Inflammatory macrophage treated with lipopolysaccharide for 1 hour (primary cell): ENCODE measurements around the gene SGMS1.

ENCODE experiments used
- DNase-seq, 2 donors: peaks; one replicate each; pipeline ENCODE4 v3.0.0-alpha.2; 2020 to 2022

Gene SGMS1

GRCh38 chr10:50531388-50532077 lies 92.2 kb downstream of the SGMS1 start:
- DNase-seq: no peak

DNA sequence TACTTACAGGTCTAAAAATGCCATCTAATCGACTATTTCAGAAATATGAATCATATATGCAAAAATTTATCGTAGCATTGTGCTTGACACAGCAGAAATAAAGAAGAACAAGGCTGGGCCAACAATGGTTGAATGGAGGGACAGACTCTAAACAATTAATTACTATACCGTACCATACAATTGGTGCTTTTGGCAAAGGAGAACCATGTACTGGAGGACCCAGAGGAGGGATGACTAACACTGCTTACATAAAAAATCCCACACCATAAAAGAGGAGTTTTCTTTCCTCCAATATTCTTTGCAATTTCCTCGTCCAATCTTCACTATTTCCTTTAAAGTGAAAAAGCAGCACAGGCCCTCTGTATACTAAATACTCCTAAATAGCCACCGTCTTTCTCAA lies 94.1 kb downstream of the SGMS1 start:
- DNase-seq: no peak

- no peak for DNase-seq
Measured at GRCh38 chr10:50528206-50528605, 95.5 kb downstream of the SGMS1 start.

GRCh38 chr10:50527442-50528043 lies 96.2 kb downstream of the SGMS1 start:
- DNase-seq: no peak

DNA sequence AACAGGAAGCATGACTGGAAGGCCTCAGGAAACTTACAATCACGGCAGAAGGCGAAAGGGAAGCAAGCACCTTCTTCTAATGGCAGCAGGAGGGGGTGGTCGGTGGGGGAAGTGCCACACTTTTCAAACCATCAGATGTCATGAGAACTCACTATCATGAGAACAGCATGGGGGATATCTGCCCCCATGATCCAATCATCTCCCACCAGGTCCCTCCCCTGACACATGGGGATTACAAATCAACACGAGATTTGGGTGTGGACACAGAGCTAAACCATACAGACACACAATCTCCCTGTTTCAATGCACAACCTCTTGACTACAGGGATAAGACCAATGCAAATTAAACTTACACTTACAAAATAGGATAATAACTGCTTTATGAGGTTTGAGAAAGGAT lies 97.6 kb downstream of the SGMS1 start:
- no peak for DNase-seq

- DNase-seq: no peak
Measured at GRCh38 chr10:50523357-50523756, 100.4 kb downstream of the SGMS1 start.

- DNase-seq: no peak
Measured at GRCh38 chr10:50522908-50523307, 100.8 kb downstream of the SGMS1 start.

- DNase-seq: no peak
Measured at GRCh38 chr10:50520115-50520514, 103.6 kb downstream of the SGMS1 start.

GRCh38 chr10:50517626-50518025 lies 106.1 kb downstream of the SGMS1 start:
- no peak for DNase-seq

GRCh38 chr10:50516171-50516570 lies 107.6 kb downstream of the SGMS1 start:
- no peak for DNase-seq

DNA sequence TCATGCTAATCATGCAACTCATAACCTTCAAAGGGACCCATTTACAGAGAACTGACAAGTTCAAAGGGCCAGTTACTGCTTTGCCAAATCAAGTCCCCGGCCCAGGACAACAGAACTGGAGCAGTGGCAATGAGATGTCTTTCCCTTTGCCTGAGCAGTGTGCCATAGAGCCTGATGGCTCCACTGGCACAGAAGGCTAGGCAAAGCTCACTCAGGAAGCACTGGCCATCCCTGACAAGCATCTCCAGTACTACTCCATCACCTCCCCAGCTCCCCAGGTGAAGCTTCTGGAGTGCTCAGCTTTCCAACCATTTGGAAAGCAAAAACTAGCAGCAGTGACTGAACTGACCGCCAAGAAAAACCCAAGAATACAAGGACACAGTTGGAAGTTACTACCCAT lies 108.3 kb downstream of the SGMS1 start:
- no peak for DNase-seq

GRCh38 chr10:50514995-50515394 lies 108.8 kb downstream of the SGMS1 start:
- DNase-seq: no peak

- no peak for DNase-seq
Measured at GRCh38 chr10:50513956-50514355, 109.8 kb downstream of the SGMS1 start.

DNA sequence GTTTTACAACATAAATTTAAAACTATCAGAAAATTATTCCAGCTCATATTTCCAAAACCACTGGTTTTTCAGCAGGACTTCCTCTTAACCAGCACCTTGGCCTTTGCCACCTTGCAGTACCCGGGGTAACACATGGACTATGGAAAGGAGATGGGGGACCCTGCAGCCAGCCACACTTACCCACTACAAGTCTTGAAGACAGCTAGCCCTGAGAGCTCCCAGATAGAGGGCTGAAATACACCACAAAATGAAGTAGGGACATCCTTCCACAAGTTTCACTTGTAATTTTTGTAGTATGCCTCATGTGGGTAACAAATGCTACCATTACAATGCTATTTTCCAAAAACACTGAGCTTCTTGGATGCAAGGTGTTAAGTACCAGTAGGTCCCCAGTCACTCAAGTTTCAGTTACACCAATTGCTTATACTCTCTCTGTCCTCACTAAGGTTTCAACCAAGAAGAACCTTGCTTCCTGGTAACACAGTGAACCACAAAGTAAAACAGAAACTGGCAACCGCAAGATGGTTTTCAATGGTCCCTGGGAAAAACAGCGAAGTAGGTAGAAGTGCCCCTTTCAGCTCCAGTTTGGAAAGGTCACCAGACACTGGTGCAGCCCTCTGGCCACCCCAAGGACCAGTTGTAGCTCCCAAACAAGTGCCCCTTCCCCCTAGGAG lies 110.9 kb downstream of the SGMS1 start:
- no peak for DNase-seq

GRCh38 chr10:50512214-50512595 lies 111.6 kb downstream of the SGMS1 start:
- DNase-seq: no peak

DNA sequence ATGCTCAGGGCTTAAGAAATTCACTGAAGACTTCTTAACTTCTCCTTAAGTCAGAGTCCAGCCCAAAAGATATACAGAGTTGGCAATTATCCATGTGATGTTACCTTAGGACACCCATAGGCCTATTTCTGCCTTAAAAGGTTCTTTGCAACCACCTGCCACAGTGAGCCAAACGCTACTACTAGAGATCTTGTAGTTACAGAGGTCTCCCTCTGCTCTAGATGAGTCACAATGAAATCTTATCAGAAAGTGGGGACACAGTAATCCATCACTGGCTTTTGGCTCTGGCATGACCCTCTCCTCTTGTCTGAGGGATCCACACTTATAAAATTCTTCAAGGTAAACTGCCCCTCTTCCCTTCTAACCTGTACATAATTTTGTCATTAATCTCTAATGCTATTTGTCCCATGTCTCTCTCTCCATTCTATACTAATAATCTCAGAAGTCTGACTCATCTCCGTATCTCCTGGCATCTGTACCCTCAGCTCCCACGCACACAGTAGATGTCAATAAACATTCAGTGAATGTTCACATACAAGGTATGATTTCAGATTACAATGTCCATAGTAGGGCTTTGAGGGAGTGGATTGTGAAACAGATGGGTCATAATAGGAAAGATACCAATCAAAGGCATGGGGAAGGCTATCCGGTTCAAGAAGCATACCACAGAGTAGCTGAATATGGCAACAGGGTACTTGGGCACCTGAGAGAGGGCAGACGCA lies 112.1 kb downstream of the SGMS1 start:
- DNase-seq: no peak

- no peak for DNase-seq
Measured at GRCh38 chr10:50510517-50511473, 113.0 kb downstream of the SGMS1 start.

- DNase-seq: no peak
Measured at GRCh38 chr10:50508315-50509051, 115.3 kb downstream of the SGMS1 start.

DNA sequence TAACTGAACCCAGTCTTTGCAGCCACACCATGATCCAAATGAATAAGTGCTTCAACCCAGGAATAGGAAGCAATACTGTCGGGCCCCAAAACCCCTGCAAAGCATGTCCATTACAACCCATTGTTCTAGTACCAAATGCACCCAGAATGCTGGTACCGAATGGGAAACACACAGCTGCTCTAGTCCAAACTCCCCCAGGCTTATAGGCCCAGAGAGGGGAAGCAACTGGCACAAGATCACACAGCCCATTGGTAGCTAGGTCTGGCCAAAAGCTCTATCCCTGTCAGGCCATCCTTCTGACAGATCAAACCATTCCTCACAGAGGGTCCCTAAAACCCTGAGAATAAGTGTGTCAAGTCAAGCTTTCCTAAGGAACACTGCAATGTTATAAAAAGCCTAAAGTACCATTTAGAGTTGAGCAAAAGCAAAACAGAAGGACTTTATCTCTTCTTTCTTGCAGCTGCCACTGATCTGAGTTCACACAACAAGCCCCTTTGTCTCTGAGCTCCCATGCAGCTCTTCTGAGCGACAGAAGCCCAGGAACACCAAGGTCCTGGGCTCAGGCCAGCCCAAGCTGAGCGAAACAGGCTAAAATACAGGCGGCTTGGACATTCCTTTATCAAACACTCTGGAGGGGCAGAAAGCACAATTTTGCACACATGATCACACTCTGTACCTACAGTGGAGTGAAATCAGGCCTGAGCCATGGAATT lies 116.7 kb downstream of the SGMS1 start:
- DNase-seq: no peak

DNA sequence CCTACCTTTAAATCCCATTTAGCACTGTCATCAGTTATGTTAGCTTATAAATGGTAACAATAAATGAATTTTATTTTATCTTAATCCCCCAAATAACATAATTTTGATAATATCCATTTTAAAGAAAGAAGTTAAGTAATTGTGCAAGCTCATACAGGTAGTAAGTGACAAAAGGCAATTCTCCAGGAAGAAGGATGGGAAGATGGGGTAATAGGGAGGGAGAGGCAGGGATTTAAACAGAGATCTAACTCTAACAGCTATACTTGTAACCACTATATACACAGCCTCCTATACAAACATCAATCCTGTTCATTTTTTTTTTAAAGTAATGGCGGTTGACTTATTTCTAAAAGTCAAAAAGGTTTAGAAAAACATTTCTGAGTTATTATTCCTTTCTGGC lies 119.4 kb downstream of the SGMS1 start:
- no peak for DNase-seq

DNA sequence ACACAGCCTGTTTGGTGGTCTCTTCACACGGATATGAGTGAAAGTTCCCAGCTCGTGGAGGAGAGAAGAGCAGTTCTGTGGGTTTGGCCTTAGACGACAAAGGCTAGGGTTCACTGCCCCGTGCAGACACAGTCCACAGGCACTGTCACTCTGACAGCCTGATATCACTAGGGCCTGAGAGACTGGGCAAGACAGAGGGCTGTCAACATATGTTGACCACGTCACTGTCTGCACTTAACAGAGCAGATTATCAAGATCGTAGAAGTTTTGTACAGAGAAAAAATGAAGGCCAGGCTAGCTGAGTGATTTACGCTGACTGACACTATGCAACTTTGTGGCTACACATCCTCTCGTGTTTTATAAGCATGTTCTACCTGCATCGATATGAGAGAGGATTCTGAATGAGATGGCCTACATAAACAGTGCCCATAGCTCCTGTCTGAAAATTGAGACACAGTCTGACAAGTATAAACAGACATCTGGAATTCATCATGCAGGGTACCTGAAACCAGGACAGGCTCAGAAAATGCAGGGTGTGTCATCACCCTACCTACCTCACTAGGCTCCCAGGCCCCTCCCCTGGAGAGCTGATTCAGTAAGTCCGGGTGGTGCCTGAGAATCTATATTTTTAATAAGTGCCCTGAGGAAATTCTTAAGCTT lies 120.0 kb downstream of the SGMS1 start:
- DNase-seq: no peak
